VCaP (cell line): ENCODE measurements around the gene TMEM231.
"Not testable (repeated sequence)": the region's sequence is repeated elsewhere in the genome, so short reads cannot be mapped to it uniquely, and the experiment has no call there.

ENCODE experiments used
- H3K27ac ChIP-seq: fragments of 450-650 bp; 2 replicates; pipeline ENCODE4 v1.5.1; 2017
- CTCF ChIP-seq: fragments of 450-650 bp; conservative IDR thresholded peaks from 2 replicates; pipeline ENCODE4 v1.5.1; 2017; ENCODE audit warnings: mild to moderate bottlenecking, moderate library complexity

The TMEM231 gene

DNA sequence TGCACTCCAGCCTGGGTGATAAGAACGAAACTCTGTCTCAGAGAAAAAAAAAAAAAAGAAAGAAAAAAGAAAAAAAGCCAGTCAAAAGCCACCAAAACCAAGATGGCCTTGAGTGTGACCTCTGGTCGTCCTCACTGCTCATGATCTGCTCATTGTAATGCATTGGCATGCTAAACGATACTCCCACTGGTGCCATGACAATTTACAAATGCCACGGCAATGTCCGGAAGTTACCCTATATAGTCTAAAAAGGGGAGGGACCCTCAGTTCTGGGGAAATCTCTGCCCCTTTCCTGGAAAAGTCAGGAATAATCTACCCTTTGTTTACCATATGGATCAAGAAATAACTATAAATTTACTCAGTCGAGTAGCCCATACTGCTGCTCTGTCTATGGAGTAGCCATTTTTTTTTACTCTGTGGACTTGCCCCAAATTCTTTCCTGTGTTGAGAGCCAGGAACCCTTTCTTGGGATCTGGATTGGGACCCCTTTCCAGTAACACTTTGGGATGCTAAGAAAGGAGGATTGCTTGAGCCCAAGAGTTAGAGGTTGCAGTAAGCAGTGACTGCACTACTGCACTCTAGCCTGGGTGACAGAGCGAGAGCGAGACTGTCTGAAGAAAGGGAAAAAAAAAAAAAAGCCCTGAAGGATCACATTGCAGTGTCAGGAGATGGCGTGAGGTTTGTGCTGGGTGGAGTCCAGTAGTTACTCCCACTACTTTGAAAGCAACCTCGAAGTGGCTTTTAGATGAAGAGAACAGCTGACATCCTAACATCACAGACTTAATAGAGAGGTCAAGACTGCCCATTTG lies 3.7 kb upstream of the TMEM231 start:
- no peak for TF ChIP-seq CTCF
- no peak overlapping the region for H3K27ac ChIP-seq

DNA sequence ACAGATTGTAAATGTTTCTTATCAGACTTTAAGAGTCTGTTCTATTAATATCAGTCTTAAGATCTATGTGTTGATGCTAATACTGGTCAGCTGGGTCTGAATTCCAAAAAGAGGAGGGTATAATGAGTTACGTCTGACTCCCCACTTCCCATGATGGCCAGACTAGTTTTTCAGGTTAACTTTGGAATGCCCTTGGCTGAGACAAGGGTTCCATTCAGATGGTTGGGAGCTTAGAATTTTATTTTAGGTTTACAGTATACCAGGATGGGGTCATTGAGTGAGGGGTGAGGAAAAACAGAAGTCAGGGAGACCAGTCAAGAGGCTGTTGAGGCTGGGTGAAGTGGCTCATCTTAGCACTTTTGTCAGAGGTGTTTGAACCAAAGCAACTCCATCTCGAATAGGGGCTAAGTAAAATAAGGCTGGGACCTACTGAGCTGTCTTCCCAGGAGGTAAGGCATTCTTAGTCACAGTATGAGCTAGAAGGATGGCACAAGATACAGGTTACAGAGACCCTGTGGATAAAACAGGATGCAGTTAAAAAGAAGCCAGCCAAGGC lies 2.9 kb upstream of the TMEM231 start:
- no peak for TF ChIP-seq CTCF
- no peak overlapping the region for H3K27ac ChIP-seq

DNA sequence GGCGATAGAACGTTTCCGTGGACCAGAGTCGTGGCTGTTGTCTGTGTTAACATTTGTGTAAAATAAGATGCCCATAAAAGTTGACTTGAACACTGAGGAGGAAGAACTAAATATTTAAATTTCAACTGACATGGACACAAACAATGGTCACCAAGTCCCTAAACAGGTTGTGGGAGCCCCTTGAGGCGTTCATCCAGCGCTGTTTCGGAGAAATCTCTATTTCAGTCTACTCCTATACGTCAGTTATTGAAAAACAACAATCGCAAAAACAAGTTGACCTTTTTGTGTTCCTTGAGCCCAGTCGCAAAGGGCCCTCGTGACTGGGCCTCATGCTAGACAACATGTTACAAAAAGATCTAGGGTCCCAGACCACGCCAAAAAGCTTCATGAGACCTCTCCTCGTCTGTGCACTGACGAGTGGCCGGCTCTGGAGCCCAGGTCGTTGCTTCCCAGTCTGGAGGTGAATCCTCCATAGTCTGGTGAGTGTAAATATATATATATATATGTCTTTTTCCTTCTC lies 439 bp upstream of the TMEM231 start:
- peak overlapping the region; percentile 63 for H3K27ac ChIP-seq
- TF ChIP-seq CTCF, result no peak

DNA sequence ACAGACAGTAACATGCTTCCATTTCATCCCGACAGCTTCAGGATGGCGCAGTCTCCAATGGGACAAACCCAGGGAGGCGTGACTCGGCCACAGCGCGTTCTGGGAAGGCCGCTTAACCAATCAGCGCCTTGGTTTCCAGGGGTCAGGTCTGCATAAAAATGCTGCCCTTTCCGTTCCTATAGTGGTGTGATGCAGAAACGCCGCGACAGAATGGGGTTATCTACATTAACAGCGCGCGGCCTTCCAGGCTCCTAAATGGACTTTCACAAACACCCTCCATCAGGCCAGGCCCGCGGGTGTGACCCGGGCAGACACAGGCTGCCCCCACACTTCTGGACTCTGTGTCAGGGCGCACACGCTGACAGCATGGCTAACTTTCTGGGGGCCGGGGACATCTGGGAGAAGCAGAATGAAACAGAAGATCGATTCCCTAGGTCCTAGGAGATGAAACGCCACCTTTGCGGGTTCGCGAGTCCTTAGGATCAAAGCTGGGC lies 792 bp downstream of the TMEM231 start:
- TF ChIP-seq CTCF, result no peak
- peak overlapping the region; percentile 63 for H3K27ac ChIP-seq

DNA sequence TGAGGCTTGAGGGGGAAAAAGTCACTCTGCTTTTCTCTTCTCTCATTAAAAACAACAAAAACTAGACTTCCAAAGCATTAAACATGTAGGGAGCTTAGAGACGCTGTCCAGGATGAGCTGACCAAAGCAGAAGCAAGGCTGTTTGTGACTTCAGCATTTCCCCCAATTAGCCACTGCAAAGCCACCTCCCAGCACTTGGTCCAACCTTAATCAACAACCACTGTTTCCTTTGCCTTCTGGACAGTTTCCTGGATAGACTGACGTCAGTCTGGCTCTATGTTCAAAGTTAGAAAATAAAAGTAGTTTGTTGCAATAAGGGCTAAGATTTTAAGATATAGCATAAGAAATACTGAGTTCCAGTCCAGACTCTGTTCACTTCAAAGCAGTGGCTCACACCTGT lies 3.1 kb downstream of the TMEM231 start:
- H3K27ac ChIP-seq, result no peak overlapping the region
- no peak for TF ChIP-seq CTCF

GRCh38 chr16:75550211-75550662 lies 5.8 kb downstream of the TMEM231 start:
- no peak overlapping the region for H3K27ac ChIP-seq
- no peak for TF ChIP-seq CTCF

- not testable (repeated sequence) for H3K27ac ChIP-seq
Observed at GRCh38 chr16:75548456-75548855, 7.6 kb downstream of the TMEM231 start.

DNA sequence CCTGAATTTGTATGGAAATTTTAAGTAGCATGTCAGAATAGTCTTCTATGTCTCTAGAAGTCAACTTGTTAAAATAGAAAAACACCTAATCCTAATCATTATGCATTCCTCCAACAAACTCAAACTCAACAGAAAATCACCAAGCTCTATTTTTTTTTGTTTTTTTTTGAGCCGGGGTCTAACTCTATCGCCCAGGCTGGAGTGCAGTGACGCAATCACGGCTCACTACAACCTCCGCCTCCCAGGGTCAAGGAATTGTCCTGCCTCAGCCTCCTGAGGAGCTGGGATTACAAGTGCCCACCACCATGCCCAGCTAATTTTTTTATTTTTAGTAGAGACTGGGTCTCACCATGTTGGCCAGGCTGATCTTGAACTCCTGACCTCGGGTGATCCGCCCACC lies 9.8 kb downstream of the TMEM231 start:
- H3K27ac ChIP-seq, result no peak overlapping the region
- TF ChIP-seq CTCF, result no peak

- H3K27ac ChIP-seq, result not testable (repeated sequence)
Observed at GRCh38 chr16:75545879-75546278, 10.2 kb downstream of the TMEM231 start.

DNA sequence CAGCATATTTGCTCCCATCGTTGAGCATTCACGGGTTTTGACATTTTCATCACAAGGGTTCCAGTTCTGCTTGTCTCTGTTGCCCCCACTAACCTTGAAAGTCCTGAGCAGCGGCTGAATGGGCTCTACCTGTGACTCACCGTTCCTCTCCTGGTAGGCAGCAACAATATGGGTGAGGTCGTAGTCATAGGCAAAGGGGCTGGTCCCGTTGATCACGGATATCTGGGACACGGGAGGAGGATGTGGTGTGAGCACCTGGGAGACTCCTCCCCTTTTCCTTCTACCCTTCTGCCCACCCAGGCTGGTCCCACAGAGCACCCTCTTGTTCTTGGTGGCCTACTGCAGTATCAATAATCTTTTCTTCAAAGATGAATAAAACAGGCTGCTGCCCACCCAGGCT lies 13.6 kb downstream of the TMEM231 start:
- not testable (repeated sequence) for H3K27ac ChIP-seq
